HEK293 (cell line): Measurements from ENCODE around the gene C4BPB.

ENCODE experiments used
- CTCF ChIA-PET: fragments of 350-600 bp; formaldehyde crosslinking; extraction: SDS; loops from one replicate; lab custom pipeline; 2021; ENCODE audit warnings: antibody characterized with exemption; lab: Yijun Ruan, JAX
- POLR2A ChIA-PET: fragments of 300-600 bp; formaldehyde crosslinking; extraction: SDS; loops from one replicate; lab custom pipeline; 2020; ENCODE audit warnings: antibody characterized with exemption, inconsistent platforms; lab: Yijun Ruan, JAX
- H3K27ac ChIP-seq: fragments of 200-500 bp; sonication (Bioruptor generic); 2 replicates; pipeline ENCODE4 v1.5.1; 2014; ENCODE audit warnings: low read depth, low read length, control low read depth, inconsistent platforms; ENCODE audit errors: extremely low read depth
- H3K36me3 ChIP-seq, 2 experiments: fragments of 200-500 bp in 1 of 2; sonication (Bioruptor generic) in 1 of 2; 1 replicate in 1 of 2; 2 replicates in 1 of 2; pipeline ENCODE4 v1.5.1; 2014 to 2017; ENCODE audit warnings: inconsistent platforms in 2 of 2, low read length in 2 of 2; ENCODE audit not compliant: control insufficient read depth in 2 of 2, insufficient read depth in 1 of 2
- H3K4me1 ChIP-seq: fragments of 200-500 bp; sonication (Bioruptor generic); 2 replicates; pipeline ENCODE4 v1.5.1; 2014; ENCODE audit warnings: mild to moderate bottlenecking, low read length, inconsistent platforms; ENCODE audit not compliant: control insufficient read depth, insufficient read depth
- H3K4me3 ChIP-seq: 2 replicates; pipeline ENCODE4 v1.5.1; 2011; ENCODE audit warnings: low read depth, mild to moderate bottlenecking, control low read depth, low read length, moderate library complexity
- H3K9me3 ChIP-seq: fragments of 200-500 bp; sonication (Bioruptor generic); 2 replicates; pipeline ENCODE4 v1.5.1; 2014; ENCODE audit warnings: low read depth, low read length, inconsistent platforms; ENCODE audit not compliant: control insufficient read depth, insufficient read depth
- HOXD13 ChIP-seq: sonication (generic); formaldehyde crosslinking; IDR thresholded peaks from 2 replicates; pipeline ENCODE4 v1.8.0; 2022; ENCODE audit warnings: missing genetic modification reagents, borderline replicate concordance
- ZBTB48 ChIP-seq: fragments of 450-650 bp; formaldehyde crosslinking; IDR thresholded peaks from 2 replicates; pipeline ENCODE4 v1.5.1; 2016; ENCODE audit warnings: missing biosample characterization, missing genetic modification characterization
- ZNF114 ChIP-seq: fragments of 450-650 bp; formaldehyde crosslinking; IDR thresholded peaks from 2 replicates; pipeline ENCODE4 v1.5.0; 2017; ENCODE audit warnings: missing biosample characterization, missing genetic modification characterization
- ZNF184 ChIP-seq: fragments of 450-650 bp; IDR thresholded peaks from 2 replicates; pipeline ENCODE4 v1.5.1; 2018; ENCODE audit warnings: missing biosample characterization, mild to moderate bottlenecking, missing genetic modification characterization
- ZNF214 ChIP-seq: fragments of 450-650 bp; formaldehyde crosslinking; IDR thresholded peaks from 2 replicates; pipeline ENCODE4 v1.5.1; 2017; ENCODE audit warnings: missing biosample characterization, mild to moderate bottlenecking, missing genetic modification characterization, borderline replicate concordance
- ZNF391 ChIP-seq: fragments of 450-650 bp; formaldehyde crosslinking; IDR thresholded peaks from 2 replicates; pipeline ENCODE4 v1.5.1; 2016; ENCODE audit warnings: low read depth, missing biosample characterization, missing genetic modification characterization, borderline replicate concordance
- ZNF654 ChIP-seq: fragments of 450-650 bp; formaldehyde crosslinking; IDR thresholded peaks from 2 replicates; pipeline ENCODE4 v1.5.1; 2016; ENCODE audit warnings: low read depth, missing biosample characterization, missing genetic modification characterization
- ZNF747 ChIP-seq: fragments of 450-650 bp; formaldehyde crosslinking; IDR thresholded peaks from 2 replicates; pipeline ENCODE4 v1.5.1; 2016; ENCODE audit warnings: missing biosample characterization, missing genetic modification characterization
- ZNF776 ChIP-seq: fragments of 450-650 bp; formaldehyde crosslinking; IDR thresholded peaks from 2 replicates; pipeline ENCODE4 v1.5.0; 2017; ENCODE audit warnings: missing biosample characterization, missing genetic modification characterization, borderline replicate concordance
- ZNF837 ChIP-seq: fragments of 450-650 bp; formaldehyde crosslinking; IDR thresholded peaks from 2 replicates; pipeline ENCODE4 v1.5.1; 2016; ENCODE audit warnings: missing biosample characterization, missing genetic modification characterization
- TF ChIP-seq, protein P1 (sequence below): fragments of 450-650 bp; formaldehyde crosslinking; IDR thresholded peaks from 2 replicates; pipeline ENCODE4 v1.5.1; 2017; ENCODE audit warnings: missing biosample characterization, missing genetic modification characterization
- TF ChIP-seq, protein P2 (sequence below): fragments of 450-650 bp; formaldehyde crosslinking; IDR thresholded peaks from 2 replicates; pipeline ENCODE4 v1.5.1; 2016; ENCODE audit warnings: missing biosample characterization, missing genetic modification characterization, low read depth
- TF ChIP-seq, protein P3 (sequence below): fragments of 450-650 bp; formaldehyde crosslinking; IDR thresholded peaks from 2 replicates; pipeline ENCODE4 v1.5.1; 2016; ENCODE audit warnings: missing biosample characterization, missing genetic modification characterization
- TF ChIP-seq, protein P4 (sequence below): fragments of 450-650 bp; formaldehyde crosslinking; conservative IDR thresholded peaks from 2 replicates; pipeline ENCODE4 v1.5.1; 2016; ENCODE audit warnings: low read depth, missing biosample characterization, missing genetic modification characterization
- TF ChIP-seq, protein P5 (sequence below): fragments of 450-650 bp; formaldehyde crosslinking; IDR thresholded peaks from 2 replicates; pipeline ENCODE4 v1.5.1; 2016; ENCODE audit warnings: missing biosample characterization, missing genetic modification characterization

The C4BPB gene

DNA sequence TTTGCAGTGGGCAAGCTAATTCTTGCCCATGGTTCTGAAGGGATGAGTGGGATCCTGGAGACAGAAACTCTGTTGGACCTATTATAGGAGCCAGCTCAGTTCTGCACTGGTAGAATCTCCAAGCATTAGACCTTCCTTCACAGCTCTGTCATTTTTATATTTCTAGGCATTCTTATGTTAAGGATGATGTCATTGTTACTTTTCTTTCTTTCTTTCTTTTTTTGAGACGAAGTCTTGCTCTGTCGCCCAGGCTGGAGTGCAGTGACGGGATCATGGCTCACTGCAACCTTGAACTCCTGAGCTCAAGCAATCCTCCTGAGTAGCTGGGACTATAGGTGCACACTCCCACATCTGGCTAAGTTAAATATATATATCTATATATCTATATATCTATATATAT lies 28.1 kb upstream of the C4BPB start:
- Histone ChIP-seq H3K27ac (no peak overlapping the region), H3K36me3 (peaks cover 0 to 37% of the 10 kb centered on the region in 2 experiments; a peak in 1 of 3 replicates), H3K9me3 (no peaks in the 10 kb centered on the region), H3K4me3 (no peak overlapping the region), H3K4me1 (no peaks in the 10 kb centered on the region)
- ChIA-PET POLR2A (interaction anchor here (0.6 kb wide), 2 partner anchors 17 to 801 kb away, joined by 3 to 4 read pairs; no protein-coding TSS in a partner anchor), CTCF (interaction anchor here (0.6 to 1.6 kb wide), 7 partner anchors 9 to 302 kb away, joined by 3 to 6 read pairs (median 4); no protein-coding TSS in a partner anchor)
- TF ChIP-seq, protein P1, sequence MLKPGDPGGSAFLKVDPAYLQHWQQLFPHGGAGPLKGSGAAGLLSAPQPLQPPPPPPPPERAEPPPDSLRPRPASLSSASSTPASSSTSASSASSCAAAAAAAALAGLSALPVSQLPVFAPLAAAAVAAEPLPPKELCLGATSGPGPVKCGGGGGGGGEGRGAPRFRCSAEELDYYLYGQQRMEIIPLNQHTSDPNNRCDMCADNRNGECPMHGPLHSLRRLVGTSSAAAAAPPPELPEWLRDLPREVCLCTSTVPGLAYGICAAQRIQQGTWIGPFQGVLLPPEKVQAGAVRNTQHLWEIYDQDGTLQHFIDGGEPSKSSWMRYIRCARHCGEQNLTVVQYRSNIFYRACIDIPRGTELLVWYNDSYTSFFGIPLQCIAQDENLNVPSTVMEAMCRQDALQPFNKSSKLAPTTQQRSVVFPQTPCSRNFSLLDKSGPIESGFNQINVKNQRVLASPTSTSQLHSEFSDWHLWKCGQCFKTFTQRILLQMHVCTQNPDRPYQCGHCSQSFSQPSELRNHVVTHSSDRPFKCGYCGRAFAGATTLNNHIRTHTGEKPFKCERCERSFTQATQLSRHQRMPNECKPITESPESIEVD = no peak
- TF ChIP-seq, protein P2, sequence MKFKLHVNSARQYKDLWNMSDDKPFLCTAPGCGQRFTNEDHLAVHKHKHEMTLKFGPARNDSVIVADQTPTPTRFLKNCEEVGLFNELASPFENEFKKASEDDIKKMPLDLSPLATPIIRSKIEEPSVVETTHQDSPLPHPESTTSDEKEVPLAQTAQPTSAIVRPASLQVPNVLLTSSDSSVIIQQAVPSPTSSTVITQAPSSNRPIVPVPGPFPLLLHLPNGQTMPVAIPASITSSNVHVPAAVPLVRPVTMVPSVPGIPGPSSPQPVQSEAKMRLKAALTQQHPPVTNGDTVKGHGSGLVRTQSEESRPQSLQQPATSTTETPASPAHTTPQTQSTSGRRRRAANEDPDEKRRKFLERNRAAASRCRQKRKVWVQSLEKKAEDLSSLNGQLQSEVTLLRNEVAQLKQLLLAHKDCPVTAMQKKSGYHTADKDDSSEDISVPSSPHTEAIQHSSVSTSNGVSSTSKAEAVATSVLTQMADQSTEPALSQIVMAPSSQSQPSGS (tag by site-specific recombination) = peak; percentile 88

DNA sequence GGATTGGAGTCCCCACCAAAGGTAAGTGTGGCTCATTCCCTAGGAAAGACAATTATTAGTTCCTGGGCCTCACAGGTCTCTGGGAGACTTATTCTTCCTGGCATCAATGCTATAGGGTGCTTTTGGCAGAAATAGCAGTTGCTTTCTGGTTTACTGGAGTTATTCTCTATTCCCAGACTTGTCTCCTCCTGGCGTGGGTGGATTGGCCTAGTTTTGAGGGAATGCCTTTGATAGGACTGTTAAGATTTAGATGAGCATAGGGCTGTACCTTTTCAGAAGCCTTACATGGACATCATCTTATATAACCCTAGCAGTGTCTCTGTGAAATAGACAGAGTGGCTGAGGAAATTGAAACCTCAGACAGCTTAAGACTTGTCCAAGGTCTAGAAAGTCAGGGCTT lies 26.6 kb upstream of the C4BPB start:
- ChIA-PET CTCF (interaction anchor here (1.0 kb wide), 1 partner anchor 9 kb away, joined by 3 read pairs; the partner anchor contains the start of gene PFKFB2), POLR2A (no interaction called here)
- Histone ChIP-seq H3K36me3 (peaks cover 0 to 42% of the 10 kb centered on the region in 2 experiments; a peak in 1 of 3 replicates), H3K9me3 (no peaks in the 10 kb centered on the region), H3K4me3 (no peak overlapping the region), H3K27ac (no peak overlapping the region), H3K4me1 (no peaks in the 10 kb centered on the region)
- no peak for TF ChIP-seq ZNF184 (tag by site-specific recombination)
- TF ChIP-seq ZNF747 (tag by site-specific recombination) = no peak
- TF ChIP-seq, protein P3, sequence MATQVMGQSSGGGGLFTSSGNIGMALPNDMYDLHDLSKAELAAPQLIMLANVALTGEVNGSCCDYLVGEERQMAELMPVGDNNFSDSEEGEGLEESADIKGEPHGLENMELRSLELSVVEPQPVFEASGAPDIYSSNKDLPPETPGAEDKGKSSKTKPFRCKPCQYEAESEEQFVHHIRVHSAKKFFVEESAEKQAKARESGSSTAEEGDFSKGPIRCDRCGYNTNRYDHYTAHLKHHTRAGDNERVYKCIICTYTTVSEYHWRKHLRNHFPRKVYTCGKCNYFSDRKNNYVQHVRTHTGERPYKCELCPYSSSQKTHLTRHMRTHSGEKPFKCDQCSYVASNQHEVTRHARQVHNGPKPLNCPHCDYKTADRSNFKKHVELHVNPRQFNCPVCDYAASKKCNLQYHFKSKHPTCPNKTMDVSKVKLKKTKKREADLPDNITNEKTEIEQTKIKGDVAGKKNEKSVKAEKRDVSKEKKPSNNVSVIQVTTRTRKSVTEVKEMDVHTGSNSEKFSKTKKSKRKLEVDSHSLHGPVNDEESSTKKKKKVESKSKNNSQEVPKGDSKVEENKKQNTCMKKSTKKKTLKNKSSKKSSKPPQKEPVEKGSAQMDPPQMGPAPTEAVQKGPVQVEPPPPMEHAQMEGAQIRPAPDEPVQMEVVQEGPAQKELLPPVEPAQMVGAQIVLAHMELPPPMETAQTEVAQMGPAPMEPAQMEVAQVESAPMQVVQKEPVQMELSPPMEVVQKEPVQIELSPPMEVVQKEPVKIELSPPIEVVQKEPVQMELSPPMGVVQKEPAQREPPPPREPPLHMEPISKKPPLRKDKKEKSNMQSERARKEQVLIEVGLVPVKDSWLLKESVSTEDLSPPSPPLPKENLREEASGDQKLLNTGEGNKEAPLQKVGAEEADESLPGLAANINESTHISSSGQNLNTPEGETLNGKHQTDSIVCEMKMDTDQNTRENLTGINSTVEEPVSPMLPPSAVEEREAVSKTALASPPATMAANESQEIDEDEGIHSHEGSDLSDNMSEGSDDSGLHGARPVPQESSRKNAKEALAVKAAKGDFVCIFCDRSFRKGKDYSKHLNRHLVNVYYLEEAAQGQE (tag by site-specific recombination) = no peak
- TF ChIP-seq HOXD13 = no peak
- TF ChIP-seq ZNF391 (tag by site-specific recombination) = no peak
- TF ChIP-seq ZNF837 (tag by site-specific recombination) = no peak
- TF ChIP-seq ZNF214 (tag by site-specific recombination) = no peak
- TF ChIP-seq, protein P4, sequence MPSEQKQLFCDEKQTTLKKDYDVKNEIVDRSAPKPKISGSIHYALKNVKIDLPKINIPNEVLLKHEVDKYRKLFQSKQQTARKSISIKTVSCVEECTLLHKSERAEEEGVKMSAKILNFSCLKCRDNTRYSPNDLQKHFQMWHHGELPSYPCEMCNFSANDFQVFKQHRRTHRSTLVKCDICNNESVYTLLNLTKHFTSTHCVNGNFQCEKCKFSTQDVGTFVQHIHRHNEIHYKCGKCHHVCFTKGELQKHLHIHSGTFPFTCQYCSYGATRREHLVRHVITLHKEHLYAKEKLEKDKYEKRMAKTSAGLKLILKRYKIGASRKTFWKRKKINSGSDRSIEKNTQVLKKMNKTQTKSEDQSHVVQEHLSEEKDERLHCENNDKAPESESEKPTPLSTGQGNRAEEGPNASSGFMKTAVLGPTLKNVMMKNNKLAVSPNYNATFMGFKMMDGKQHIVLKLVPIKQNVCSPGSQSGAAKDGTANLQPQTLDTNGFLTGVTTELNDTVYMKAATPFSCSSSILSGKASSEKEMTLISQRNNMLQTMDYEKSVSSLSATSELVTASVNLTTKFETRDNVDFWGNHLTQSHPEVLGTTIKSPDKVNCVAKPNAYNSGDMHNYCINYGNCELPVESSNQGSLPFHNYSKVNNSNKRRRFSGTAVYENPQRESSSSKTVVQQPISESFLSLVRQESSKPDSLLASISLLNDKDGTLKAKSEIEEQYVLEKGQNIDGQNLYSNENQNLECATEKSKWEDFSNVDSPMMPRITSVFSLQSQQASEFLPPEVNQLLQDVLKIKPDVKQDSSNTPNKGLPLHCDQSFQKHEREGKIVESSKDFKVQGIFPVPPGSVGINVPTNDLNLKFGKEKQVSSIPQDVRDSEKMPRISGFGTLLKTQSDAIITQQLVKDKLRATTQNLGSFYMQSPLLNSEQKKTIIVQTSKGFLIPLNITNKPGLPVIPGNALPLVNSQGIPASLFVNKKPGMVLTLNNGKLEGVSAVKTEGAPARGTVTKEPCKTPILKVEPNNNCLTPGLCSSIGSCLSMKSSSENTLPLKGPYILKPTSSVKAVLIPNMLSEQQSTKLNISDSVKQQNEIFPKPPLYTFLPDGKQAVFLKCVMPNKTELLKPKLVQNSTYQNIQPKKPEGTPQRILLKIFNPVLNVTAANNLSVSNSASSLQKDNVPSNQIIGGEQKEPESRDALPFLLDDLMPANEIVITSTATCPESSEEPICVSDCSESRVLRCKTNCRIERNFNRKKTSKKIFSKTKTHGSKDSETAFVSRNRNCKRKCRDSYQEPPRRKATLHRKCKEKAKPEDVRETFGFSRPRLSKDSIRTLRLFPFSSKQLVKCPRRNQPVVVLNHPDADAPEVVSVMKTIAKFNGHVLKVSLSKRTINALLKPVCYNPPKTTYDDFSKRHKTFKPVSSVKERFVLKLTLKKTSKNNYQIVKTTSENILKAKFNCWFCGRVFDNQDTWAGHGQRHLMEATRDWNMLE (tag by site-specific recombination) = no peak
- TF ChIP-seq, protein P5, sequence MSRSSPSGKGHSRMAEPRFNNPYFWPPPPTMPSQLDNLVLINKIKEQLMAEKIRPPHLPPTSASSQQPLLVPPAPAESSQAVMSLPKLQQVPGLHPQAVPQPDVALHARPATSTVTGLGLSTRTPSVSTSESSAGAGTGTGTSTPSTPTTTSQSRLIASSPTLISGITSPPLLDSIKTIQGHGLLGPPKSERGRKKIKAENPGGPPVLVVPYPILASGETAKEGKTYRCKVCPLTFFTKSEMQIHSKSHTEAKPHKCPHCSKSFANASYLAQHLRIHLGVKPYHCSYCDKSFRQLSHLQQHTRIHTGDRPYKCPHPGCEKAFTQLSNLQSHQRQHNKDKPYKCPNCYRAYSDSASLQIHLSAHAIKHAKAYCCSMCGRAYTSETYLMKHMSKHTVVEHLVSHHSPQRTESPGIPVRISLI (tag by site-specific recombination) = no peak
- TF ChIP-seq ZNF654 (tag by site-specific recombination) = no peak
- no peak for TF ChIP-seq ZNF776
- TF ChIP-seq ZBTB48 (tag by site-specific recombination) = no peak
- no peak for TF ChIP-seq ZNF114
